Fibroblast of skin of right biceps (primary cell): ENCODE measurements around the gene IGDCC3.

Source experiments
- DNase-seq: peaks from one replicate; pipeline ENCODE4 v3.0.0-alpha.2; 2013

Gene IGDCC3

DNA sequence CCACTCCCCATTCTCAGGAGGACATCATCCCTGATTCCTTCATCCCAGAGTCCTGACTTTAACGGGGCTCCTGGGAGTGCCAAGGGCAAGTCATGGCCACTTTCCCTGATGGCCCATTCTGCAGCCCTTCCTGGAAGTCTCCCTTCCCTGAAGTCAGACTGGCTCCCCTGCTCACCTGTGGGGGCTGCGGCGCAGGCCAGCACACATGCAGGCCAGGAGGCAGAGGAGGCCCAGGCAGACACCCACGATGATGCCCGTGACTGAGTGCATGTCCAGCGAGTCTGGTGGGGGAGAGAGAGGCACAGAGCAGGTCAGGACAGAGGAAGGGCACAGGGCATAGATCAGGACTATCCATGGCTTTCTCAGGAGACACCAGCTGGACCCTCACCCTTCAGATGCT, 8.6 kb upstream of the IGDCC3 start:
- no peak for DNase-seq

DNA sequence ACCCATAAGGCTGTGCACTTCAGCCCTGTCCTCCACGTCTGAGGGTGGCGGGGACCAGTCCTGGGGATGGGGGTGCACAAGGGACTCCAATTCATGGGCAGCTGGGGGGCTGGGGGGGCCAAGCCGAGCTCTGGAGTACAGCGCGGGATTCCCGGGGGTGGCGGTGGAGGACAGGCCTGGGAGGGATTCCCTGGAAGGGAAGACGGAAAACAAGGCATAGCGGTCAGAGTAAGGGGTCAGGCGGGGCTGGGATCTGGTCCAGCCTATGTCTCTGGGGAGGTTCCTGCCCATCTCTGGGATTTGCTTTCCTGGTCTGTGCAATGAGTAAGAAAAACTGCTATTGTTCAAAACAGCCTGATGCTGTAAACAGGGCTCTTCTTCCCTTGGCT, 8.1 kb upstream of the IGDCC3 start:
- no peak for DNase-seq

DNA sequence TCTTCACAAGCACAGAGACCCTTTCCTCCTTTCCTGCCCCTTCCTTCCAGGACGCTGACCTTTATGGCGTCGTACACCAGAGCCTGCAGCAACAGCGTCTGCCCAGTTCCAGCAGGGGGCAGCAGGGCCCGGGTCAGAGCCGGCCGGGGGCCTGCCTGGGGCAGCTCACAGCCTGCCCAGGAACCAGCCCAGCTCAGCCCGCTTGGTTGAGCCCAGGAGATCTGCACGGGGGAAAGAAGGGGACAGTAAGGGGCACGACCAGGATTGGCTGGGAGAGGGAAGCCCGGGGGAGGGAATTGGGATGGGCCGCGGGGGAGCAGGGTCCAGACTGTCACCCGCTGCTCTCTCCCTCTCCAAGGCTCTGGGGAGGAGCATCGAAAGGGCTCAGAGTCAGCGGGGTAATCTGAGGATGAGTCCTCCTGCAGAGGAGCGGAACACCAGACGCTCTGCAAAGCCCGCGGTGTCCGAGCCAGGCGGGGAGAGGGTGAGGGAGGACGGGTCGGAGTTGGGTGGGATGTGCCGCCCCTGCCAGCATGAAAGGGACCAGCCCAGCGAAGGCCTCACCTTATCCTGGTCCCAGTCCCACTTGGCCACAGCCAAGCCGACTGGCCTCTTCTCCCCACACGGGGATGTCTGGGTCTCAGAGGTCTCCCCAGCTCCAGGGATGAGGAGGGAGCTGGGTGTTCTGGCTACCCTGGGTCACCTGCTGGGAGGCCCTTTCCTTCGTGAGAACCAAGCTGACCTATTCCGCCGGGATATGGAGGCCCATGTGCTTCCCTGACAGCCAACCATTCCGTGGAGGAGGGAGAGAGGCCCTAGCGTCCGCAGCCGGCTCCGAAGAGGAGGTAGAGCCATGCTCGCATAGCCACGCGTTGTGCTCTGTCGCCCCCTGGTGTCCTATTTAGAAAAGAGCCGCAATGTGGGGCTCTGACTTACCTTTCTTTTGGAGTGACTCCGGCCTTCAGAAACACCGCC, 7.4 kb upstream of the IGDCC3 start:
- peak; percentile 79 for DNase-seq

DNA sequence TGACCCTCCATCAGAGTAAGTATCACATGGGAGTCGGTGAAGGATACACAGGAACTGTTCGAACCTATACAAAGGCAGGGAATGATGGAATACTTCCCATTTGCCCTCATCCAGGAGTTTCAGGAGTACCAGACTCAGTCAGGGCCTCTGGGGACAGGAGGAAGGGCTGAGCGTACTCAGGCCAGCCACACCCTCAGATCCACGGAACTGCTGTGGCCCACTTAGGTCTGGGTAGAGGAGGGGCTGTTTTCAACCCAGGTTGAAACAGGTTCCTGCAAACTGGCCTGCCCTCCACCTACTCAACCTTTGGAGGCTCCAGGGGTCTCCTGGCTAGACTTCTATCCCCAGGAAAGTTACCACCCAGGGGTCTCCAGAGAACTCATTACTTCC, 6.7 kb upstream of the IGDCC3 start:
- no peak for DNase-seq

DNA sequence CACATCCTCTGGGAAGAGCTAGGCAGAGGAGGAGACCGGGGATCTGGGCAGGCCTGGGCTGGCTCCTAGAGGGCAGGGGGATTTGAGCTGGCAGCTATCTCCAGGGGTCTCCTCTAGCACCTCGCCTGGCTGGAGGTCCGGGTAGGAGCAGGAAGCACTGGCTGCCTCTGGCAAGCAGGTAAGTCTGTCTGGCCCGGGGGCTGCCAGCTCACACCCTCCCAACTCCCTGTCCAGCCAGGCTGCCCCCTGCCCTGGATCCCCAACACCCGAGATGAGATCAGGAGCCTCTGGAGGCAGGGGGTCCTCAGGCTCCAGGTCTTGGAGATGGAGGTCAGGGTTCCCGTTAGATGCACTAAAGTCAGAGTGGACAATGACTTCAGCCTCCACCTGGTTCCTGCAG, 6.2 kb upstream of the IGDCC3 start:
- DNase-seq, result no peak

DNA sequence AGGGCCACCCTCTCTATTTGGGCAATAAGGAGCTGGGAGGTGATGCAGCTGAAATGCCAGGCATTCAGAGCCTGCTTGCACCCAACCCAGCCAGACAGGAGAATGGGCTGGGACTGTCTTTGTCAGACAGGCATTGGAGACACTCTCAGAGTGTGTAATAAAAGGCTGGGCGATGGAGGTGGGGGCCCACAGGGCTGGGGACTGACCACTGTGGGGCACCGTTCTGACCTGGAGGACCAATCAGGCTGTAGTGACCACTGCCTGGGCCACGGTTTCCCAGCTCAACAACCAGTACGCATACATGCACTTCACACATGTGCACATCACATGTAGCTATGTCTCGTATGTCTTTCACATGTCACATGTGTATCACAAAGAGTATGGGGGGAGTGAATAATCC, 5.7 kb upstream of the IGDCC3 start:
- DNase-seq, result no peak

DNA sequence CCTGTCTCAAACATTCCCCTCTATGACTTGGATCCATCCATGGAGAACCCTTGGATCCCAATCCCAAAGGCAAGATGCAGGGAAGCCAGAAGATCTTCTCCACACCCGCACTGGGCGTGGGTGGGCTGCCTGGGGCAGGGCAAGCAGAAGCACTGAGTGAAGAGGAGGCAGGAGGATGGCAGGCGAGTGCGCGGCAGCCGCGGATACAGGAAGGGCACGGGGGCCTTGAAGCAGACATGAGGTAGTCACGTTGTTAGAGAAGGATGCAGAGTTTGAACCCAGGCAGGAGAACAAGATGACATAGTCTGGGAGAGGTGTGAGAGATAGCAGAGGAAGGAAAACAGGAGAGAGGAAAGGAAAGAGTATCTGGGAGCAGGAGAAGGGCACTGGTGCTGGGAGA, 5.1 kb upstream of the IGDCC3 start:
- DNase-seq, result no peak

DNA sequence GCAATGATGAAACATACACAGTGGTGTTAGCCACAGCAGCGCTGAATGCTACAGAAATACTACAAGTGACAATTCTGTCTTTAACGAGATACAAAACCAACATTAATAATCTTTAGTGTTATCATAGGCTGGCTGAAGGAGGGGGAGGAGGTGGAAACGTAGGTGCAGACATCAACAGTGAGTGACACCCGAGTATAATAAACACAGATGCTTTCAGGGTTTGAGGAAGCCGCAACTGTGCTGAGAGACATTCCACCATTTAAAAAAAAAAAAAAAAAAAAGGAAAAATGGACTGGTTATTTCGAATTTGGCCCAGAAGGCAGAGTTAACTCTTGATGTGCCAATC, 4.3 kb upstream of the IGDCC3 start:
- no peak for DNase-seq

DNA sequence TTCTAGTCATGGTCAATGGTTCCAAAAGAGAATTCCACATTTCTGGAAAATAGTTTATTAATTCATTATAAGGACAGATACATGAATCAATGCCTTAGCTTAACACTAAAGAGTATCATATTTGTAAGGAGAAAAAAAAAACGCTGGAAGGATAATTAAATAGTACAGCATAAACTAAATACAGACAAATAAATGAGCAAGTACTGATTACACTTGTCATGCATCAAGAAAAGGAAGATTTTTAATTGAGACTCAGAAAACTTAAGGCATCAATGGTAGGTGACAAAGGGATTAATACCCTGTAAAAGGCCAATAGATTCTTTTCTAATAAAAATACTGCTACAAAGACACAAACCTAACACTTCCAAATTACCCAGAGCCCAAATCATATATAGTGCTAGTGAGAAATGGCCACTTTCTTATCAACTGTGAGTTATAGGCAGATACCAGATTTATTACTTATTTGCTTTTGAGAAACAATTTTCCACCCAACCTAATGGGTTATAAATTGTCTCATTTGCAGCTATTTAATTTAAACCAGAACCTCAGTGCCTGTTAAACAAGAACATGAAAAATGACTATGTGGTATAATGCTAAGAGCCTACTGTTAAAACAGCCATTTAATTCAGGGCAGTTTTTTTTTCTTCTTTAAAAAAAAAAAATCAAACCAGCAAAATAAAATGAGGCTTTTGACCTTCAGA, 3.8 kb upstream of the IGDCC3 start:
- DNase-seq, result no peak

DNA sequence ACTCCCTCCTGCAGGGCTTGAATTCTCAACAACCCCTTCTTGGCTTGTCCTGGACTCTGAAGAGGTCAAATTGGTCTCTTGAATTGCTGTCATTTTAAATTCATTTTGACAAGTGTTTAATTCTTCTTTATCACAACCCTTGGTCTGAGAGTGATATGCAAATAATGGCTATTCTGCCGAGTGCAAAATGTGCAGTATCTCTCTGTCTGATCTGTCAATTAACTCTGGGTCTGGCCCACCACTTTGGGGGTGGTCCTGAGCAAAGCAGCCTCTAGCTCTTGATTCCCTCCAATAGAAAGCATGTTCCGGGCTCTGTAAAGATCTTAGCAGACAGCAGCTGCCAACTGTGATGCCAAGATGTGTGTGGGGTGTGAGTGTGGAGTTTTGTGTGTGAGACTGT, 2.2 kb upstream of the IGDCC3 start:
- no peak for DNase-seq

DNA sequence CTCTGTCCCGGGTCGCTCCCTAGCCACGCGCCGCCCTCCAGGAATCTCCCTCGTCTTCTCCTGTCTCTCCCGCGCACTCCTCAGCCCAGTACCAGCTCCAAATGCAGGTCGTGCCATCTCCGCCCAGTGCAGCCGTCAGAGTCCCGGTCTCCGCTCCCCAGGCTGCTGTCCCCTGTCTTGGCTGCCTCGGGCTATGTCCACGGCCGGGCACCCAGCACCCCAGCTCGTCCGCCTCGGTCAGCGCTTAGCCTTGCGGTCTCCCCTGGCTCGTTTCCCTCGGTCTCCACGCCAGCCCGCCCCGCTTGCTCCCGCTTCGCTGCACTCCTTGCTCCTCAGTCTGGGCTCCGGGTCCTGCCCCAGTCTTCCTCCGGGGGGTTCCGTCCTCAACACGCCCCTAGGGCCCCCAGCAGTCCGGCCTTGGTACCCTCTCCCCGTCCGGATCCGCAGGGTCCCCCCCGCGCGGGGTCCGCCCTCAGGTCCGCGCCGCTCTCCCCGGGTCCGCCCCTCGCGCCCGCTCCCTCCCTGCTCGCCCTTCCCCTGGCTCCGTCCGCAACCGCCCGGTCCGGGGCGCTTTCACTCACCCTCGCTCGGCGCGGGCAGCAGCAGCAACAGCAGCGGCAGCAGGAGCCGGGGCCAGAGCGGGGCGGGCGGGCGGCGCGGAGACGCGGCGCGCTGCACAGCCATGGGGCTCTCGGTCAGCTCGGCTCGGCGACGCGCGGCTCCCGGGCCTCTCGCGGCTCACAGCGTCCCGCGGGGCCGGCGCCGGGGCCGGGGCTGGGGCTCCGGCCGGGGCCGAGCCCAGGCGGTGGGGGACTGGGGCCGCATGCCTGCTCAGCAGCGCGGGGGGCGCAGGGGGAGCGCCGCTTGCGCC, 462 bp downstream of the IGDCC3 start:
- DNase-seq, result no peak

DNA sequence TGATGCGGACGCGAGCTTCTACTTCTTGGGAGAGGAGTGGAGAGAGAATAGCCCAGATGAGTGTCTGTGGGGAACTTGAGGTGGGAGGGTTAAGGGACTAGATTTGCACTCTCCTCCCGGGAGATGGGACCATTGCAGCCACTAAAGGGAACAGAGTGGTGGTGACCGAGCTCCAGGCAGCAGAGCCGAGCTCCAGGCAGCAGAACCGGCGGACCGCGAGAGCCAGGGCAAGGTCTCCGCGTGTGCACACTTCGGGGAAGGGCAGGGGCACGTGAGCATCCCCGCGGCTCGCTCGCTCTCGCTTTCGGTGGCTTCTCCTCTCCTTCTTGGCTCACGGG, 1.1 kb downstream of the IGDCC3 start:
- DNase-seq, result no peak

DNA sequence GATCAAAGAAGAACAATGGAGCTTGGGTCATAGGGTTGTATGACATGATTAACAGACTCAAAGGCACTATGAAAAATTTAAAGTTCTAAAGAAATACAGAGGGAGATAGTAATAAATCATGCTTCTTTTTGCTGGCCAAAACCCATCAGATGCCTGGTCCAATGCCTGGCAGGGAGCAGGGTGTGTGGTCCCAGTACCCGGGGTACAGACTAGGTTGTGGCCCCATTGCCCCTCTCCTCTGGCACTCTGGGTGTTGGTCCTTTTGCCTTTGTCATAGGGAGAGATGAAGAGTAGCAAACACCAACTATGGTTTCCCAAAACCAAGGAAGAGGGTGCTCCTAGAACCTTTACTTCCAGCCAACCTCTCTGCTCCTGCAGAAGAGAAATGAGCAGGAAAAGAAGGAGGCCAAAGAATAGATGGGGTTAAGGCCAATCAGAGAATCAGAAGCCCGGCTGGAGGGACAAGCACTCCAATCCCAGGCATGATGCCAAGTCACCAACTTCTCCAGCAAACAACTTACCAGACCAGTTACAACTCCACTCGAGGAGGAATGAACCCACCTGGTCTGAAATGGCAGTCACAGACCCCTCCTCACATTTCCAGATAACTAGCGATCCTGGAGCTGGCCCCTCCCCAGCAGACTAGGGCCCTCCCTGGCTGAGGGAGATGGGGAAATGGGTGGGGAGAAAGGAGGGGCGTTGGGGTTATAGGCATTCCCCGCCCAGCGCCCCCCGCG, 1.8 kb downstream of the IGDCC3 start:
- no peak for DNase-seq

DNA sequence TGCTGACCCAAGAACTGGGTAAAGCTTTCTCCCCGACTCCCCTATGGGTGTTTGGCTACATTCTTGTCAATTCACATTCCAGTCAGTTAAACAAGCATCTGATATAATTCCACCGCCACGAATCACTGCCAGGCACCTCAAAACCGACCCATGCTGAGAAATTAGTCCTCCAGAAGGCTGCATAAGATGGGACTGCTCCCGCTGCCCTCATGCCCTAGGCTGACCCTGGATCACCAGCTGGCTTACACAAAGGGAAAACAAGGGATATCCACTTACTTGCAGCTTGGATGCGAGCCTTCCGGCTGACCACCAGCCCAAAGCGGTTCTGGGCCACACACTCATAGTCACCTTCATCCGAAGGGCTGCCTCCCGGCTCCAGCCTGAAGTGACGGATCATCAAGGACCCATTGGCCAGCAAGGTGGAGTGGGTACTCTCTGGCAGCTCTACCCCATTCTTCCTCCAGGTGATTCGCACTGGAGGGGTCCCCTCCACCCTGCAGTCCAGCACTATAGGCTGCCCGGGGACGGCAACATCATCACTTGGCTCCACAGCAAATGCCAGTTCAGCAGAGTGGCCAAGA, 2.9 kb downstream of the IGDCC3 start:
- peak; percentile 80 for DNase-seq

DNA sequence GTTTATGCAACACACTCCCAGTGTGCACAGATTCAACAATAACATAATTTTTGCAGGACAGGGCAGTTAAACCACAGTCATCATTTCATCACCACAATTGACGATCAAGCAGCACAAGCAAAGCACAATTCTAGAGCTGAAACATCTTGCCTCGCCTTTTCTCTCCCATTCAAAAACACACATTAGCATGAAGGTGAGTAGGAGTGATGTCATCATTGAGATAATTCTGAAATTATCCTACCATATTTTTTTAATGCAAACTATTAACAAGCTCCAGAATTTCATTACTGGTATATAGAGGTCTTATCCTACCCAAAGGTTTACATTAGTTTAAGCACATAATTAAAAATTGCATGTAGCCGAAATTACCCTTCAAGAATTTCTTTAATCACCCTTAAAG, 3.5 kb downstream of the IGDCC3 start:
- DNase-seq, result peak; percentile 7

DNA sequence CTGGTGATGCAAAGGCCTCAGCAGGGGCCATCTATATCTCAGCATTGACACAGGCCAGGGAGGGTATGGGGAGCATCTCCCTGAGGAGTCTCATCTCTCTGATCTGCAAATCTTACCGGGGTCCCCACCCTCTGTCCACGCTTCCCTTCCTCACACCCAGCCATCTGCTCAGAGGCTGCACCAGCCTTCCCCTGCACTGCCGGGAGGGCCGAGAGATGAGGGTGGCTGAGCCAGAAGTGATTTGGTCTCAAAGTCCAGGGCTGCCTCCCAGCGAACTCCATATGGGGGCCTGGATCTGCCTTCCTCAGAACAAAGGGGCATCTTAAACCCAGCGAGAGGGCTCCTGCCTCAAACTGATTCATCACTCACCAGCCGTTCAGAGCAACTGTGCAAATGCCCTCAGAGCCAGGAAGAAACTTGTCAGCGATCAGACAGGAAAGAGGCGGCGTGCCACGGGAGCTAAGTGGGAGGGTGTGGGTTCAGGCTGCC, 4.6 kb downstream of the IGDCC3 start:
- DNase-seq, result peak; percentile 7

DNA sequence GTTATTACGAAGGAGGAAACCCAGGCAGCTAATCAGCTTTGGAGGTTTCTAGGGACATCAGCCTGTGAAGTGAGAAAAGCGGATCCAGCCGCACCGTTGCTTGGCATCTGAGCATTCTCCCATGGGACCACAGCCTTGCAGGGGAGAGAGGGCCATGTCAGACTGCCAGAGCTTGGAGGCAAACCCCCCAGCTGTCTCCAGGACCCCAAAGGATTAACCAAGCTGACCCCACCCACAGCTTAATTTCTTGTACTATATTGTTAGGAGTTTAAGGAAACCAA, 5.1 kb downstream of the IGDCC3 start:
- no peak for DNase-seq

DNA sequence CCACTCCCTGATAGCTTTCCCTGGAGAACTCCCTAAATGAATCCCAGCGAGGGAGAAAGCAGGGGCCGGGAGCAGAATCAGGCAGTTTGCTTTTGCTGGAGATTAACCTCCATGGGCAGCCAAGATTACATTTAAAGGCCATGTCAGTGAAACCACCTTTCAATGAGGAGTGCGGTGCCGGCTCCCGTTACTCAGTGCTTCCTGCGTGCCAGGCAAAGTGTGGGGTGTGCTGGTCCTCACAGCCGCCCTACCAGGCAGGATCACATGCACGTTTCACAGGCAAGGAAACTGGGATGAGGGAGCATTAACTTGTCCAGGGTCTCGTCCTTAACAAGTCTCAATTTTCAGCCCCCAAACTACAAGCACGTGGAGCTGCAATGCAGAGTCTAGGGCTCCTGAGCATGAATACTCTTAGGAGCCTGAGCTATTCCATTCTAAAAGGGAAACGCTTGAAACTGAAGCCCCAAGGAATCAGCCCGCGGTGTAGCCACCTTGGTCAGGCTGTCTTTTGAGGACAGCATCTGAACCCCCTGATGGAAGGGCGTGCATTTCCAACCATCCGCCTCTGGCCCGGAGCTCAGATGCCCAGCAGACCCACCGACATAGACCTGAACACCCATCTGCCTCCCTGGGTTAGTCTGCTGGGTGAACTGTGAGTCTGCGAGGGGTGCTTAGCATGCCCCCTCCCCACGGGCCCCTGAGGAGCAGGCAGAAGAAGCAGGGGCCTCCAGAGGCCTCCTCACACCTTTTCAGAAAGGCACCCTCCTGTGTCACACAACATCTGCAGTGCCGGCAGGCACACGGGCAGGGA, 5.6 kb downstream of the IGDCC3 start:
- DNase-seq, result no peak

DNA sequence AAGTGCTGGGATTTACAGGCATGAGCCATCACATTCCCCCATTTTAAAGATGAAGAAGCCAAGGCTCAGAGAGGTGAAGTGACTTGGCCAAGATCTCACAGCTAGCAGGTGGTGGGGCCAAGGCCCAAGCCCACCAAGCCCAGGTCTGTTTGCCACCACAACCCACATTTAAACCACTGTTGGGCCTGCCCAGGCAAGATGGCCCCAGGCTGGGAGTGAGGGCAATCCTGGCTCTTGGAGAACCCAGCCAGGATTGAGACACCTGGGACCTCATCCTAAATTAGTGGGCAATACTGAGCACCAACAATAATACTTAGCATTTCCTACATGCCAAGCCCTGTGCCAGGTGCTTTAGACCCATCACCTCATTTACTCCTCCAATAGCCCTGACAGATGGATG, 6.9 kb downstream of the IGDCC3 start:
- DNase-seq, result no peak

DNA sequence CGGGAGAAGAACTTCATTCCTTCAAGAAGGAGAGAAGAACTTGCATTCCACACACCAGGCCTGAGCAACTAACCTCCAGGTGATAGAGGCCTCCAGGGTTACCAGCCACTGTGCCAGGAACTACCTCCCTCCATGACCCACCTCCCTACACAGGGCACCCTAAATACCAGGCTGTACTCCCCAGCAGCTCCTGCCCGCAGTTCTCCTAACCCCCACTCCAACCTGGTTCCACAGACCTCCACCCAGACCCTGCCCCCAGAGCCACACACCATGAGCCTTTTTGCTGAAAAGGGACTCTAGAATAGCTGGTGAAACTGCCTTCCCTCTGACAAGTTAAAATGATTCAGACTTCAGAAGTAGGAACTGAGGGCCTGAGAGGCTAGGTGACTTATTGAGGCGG, 8.2 kb downstream of the IGDCC3 start:
- no peak for DNase-seq

DNA sequence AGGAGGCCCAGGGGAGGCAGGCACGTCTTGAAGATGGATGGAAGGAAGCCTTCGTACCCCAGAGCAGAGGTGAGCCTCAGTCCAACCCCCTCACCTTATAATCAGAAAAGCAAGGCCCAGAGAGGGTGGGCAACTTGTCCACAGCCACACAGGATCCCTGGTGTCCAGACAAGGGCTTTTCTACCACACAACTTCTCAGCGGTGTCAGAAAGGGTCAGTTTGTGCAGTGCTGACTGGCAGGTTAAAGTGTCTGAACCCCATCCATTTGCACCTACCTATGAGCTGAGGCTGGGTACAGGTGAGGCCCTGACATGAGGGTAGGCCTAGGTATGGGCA, 8.6 kb downstream of the IGDCC3 start:
- no peak for DNase-seq
